Ectodermal cell (in vitro differentiated cells): ENCODE results near the gene PERM1.
"Not testable (repeated sequence)": the region's sequence is repeated elsewhere in the genome, so short reads cannot be mapped to it uniquely, and the experiment has no call there.

ENCODE experiments used
- H3K27ac ChIP-seq: 2 replicates; pipeline ENCODE4 v1.7.0; 2013; ENCODE audit warnings: mild to moderate bottlenecking, low read depth, low read length; ENCODE audit not compliant: insufficient read depth, poor library complexity, severe bottlenecking
- H3K27me3 ChIP-seq: 2 replicates; pipeline ENCODE4 v1.7.0; 2013; ENCODE audit warnings: mild to moderate bottlenecking, low read length; ENCODE audit not compliant: insufficient read depth, control insufficient read depth, poor library complexity, severe bottlenecking
- H3K36me3 ChIP-seq: one replicate; pipeline ENCODE4 v1.7.0; 2013; ENCODE audit warnings: low read length; ENCODE audit not compliant: control insufficient read depth, insufficient read depth
- H3K4me1 ChIP-seq: one replicate; pipeline ENCODE4 v1.7.0; 2013; ENCODE audit warnings: low read length; ENCODE audit not compliant: control insufficient read depth, insufficient read depth
- H3K4me3 ChIP-seq: 2 replicates; pipeline ENCODE4 v1.7.0; 2013; ENCODE audit warnings: low read depth, low read length, control low read depth; ENCODE audit not compliant: insufficient read depth
- H3K9me3 ChIP-seq: 2 replicates; pipeline ENCODE4 v1.7.0; 2013; ENCODE audit warnings: mild to moderate bottlenecking, low read length, moderate library complexity; ENCODE audit not compliant: control insufficient read depth
- WGBS, 2 experiments: methylation state at CpG; one replicate each; pipeline ENCODE4 v1.1.7; 2013; ENCODE audit warnings: missing lambda C conversion rate in 2 of 2; 5-methylcytosine and 5-hydroxymethylcytosine counted together

Gene PERM1

GRCh38 chr1:946811-947210 lies 35.1 kb downstream of the PERM1 start:
- not testable (repeated sequence) for H3K27ac ChIP-seq, H3K4me3 ChIP-seq, H3K9me3 ChIP-seq
- 93 to 96% methylated on average over 13 of the region's 13 CpGs for WGBS, 2 experiments
- H3K27me3 ChIP-seq: peaks cover 23% of the 10 kb centered on the region
- H3K36me3 ChIP-seq: peaks cover 19% of the 10 kb centered on the region
- peaks cover 12% of the 10 kb centered on the region for H3K4me1 ChIP-seq

- H3K27me3 ChIP-seq: peaks cover 32% of the 10 kb centered on the region
- H3K4me3 ChIP-seq: no peak overlapping the region
- WGBS, 2 experiments: 94 to 95% methylated on average over 29 of the region's 29 CpGs
- H3K36me3 ChIP-seq: peaks cover 17% of the 10 kb centered on the region
- H3K4me1 ChIP-seq: peaks cover 18% of the 10 kb centered on the region
- no peaks in the 10 kb centered on the region for H3K9me3 ChIP-seq
- H3K27ac ChIP-seq: no peak overlapping the region
These were observed 36.0 kb downstream of the PERM1 start for GRCh38 chr1:945688-946556.

GRCh38 chr1:944341-945325 lies 37.3 kb downstream of the PERM1 start:
- WGBS, 2 experiments: 78 to 79% methylated on average over 28 of the region's 28 CpGs
- no peak overlapping the region for H3K27ac ChIP-seq
- H3K4me3 ChIP-seq: no peak overlapping the region
- no peaks in the 10 kb centered on the region for H3K9me3 ChIP-seq
- H3K27me3 ChIP-seq: peaks cover 45% of the 10 kb centered on the region
- H3K4me1 ChIP-seq: peaks cover 27% of the 10 kb centered on the region
- peaks cover 7% of the 10 kb centered on the region for H3K36me3 ChIP-seq

GRCh38 chr1:943545-944340 lies 38.1 kb downstream of the PERM1 start:
- peaks cover 54% of the 10 kb centered on the region for H3K27me3 ChIP-seq
- WGBS, 2 experiments: 83 to 84% methylated on average over 27 of the region's 27 CpGs

GRCh38 chr1:942864-943533 lies 38.9 kb downstream of the PERM1 start:
- Histone ChIP-seq H3K9me3 (no peaks in the 10 kb centered on the region), H3K27ac (no peak overlapping the region), H3K36me3 (peaks cover 5% of the 10 kb centered on the region), H3K27me3 (peaks cover 61% of the 10 kb centered on the region), H3K4me1 (peaks cover 40% of the 10 kb centered on the region), H3K4me3 (peak overlapping the region; percentile 6)
- WGBS, 2 experiments: 27 to 30% methylated on average over 27 of the region's 27 CpGs

More at GRCh38 chr1:943545-944340, 38.1 kb downstream of the PERM1 start:
- Histone ChIP-seq H3K36me3 (peaks cover 5% of the 10 kb centered on the region), H3K4me3 (no peak overlapping the region), H3K4me1 (peaks cover 36% of the 10 kb centered on the region), H3K9me3 (no peaks in the 10 kb centered on the region), H3K27ac (no peak overlapping the region)

DNA sequence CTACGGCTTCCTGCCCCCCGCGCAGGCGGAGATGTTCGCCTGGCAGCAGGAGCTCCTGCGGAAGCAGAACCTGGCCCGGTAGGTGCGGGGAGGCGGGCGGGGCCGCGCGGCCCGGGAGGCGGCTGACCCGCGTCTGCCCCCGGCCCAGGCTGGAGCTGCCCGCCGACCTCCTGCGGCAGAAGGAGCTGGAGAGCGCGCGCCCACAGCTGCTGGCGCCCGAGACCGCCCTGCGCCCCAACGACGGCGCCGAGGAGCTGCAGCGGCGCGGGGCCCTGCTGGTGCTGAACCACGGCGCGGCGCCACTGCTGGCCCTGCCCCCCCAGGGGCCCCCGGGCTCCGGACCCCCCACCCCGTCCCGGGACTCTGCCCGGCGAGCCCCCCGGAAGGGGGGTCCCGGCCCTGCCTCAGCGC lies 39.5 kb downstream of the PERM1 start:
- peaks cover 40% of the 10 kb centered on the region for H3K4me1 ChIP-seq
- peaks cover 67% of the 10 kb centered on the region for H3K27me3 ChIP-seq
- no peak overlapping the region for H3K27ac ChIP-seq
- whole genome bisulfite sequencing, 2 experiments: 1% methylated on average over 48 of the region's 48 CpGs
- peak overlapping the region; percentile 31 for H3K4me3 ChIP-seq
- H3K9me3 ChIP-seq: no peaks in the 10 kb centered on the region
- H3K36me3 ChIP-seq: peaks cover 5% of the 10 kb centered on the region

DNA sequence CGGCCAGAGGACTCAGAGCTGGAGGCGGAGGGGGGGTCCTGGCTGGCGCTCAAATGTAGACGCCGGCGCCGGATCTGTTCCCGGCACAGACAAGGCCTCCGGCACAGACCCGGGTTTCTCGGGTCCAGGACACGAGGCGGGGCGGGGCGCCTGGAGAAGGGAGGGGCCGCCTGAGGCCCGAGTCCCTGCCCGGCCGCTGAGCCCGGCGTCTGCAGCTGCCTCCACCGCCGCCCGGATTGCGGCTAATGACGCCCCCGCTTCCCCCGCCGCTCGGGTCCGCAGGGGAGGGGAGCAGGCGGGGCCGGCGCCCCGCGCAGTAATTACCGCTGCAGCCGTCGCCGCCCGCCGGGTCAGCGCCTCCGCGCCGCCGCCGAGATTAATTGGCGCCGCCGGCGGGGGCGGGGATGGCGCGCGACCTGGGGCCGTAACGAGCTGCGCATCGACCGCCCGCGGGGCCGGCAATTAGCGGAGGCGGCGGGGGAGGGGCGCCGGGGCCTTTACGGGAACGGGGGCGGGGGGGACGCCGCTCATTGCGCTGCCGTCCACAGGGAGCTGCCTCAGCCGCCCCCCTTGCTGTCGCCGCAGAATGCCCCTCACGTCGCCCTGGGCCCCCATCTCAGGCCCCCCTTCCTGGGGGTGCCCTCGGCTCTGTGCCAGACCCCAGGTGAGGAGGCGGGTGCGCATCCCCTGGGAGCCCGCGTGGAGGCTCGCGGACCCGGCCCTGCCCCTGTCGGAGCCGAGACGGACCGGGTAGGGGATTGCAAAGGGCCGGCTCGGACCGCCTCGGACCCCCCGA lies 40.1 kb downstream of the PERM1 start:
- Histone ChIP-seq H3K27me3 (peaks cover 73% of the 10 kb centered on the region), H3K9me3 (no peaks in the 10 kb centered on the region), H3K36me3 (peaks cover 5% of the 10 kb centered on the region), H3K27ac (no peak overlapping the region), H3K4me3 (peak overlapping the region; percentile 31), H3K4me1 (peaks cover 40% of the 10 kb centered on the region)
- WGBS, 2 experiments: 0 to 1% methylated on average over 98 of the region's 98 CpGs

DNA sequence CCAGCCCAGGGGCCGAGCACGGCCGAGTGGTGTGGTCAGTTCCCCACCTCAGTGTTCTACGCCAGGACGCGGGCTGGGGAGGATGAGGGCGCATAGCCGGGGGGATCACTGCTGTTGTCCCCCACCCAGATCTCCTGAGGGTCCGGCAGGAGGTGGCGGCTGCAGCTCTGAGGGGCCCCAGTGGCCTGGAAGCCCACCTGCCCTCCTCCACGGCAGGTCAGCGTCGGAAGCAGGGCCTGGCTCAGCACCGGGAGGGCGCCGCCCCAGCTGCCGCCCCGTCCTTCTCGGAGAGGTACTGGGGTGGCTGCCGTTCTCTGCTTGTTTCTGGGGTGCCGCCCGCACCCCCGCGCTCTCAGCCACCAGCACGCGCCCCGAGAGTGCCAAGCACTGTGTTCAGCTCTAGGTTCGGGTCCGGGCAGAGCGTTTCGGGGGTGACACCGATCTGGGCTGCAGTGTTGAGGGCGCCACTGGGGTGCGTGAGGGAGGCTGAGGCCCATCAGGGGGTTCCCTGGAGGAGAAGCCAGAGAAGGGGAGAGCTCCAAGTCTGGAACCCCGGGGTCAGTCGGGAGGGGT lies 40.8 kb downstream of the PERM1 start:
- peaks cover 80% of the 10 kb centered on the region for H3K27me3 ChIP-seq
- no peak overlapping the region for H3K27ac ChIP-seq
- no peaks in the 10 kb centered on the region for H3K36me3 ChIP-seq
- no peaks in the 10 kb centered on the region for H3K9me3 ChIP-seq
- H3K4me1 ChIP-seq: peaks cover 40% of the 10 kb centered on the region
- peak overlapping the region; percentile 14 for H3K4me3 ChIP-seq
- WGBS, 2 experiments: 8 to 10% methylated on average over 36 of the region's 36 CpGs
